HG03460 (cell line): ENCODE data around the gene EIF5AL1.
"Not testable (repeated sequence)": the region's sequence is repeated elsewhere in the genome, so short reads cannot be mapped to it uniquely, and the experiment has no call there.

Source experiments
- ATAC-seq: cut with Tn5 transposase; IDR thresholded peaks from one replicate; pipeline ENCODE4 v1.9.1; 2021; ENCODE audit not compliant: unreplicated experiment

Gene EIF5AL1

GRCh38 chr10:79487296-79488194 lies 24.8 kb upstream of the EIF5AL1 start:
- no peak for ATAC-seq

- ATAC-seq = no peak
Measured at GRCh38 chr10:79488336-79488735, 24.0 kb upstream of the EIF5AL1 start.

GRCh38 chr10:79488870-79489269 lies 23.5 kb upstream of the EIF5AL1 start:
- no peak for ATAC-seq

GRCh38 chr10:79490400-79491142 lies 21.8 kb upstream of the EIF5AL1 start:
- ATAC-seq = no peak

- ATAC-seq = no peak
Measured at GRCh38 chr10:79491143-79491835, 21.0 kb upstream of the EIF5AL1 start.

- ATAC-seq = no peak
Measured at GRCh38 chr10:79492256-79492655, 20.1 kb upstream of the EIF5AL1 start.

GRCh38 chr10:79492839-79493238 lies 19.5 kb upstream of the EIF5AL1 start:
- ATAC-seq = no peak

GRCh38 chr10:79493806-79494205 lies 18.5 kb upstream of the EIF5AL1 start:
- no peak for ATAC-seq

GRCh38 chr10:79494871-79495705 lies 17.2 kb upstream of the EIF5AL1 start:
- ATAC-seq = no peak

- no peak for ATAC-seq
Measured at GRCh38 chr10:79495791-79496190, 16.5 kb upstream of the EIF5AL1 start.

GRCh38 chr10:79496896-79497295 lies 15.4 kb upstream of the EIF5AL1 start:
- ATAC-seq = no peak

- no peak for ATAC-seq
Measured at GRCh38 chr10:79498291-79498829, 14.0 kb upstream of the EIF5AL1 start.

GRCh38 chr10:79502561-79503309 lies 9.6 kb upstream of the EIF5AL1 start:
- ATAC-seq = no peak

- ATAC-seq = not testable (repeated sequence)
Measured at GRCh38 chr10:79503787-79504186, 8.5 kb upstream of the EIF5AL1 start.

- not testable (repeated sequence) for ATAC-seq
Measured at GRCh38 chr10:79504483-79504882, 7.8 kb upstream of the EIF5AL1 start.

- ATAC-seq = not testable (repeated sequence)
Measured at GRCh38 chr10:79505328-79505727, 7.0 kb upstream of the EIF5AL1 start.

GRCh38 chr10:79505829-79506228 lies 6.5 kb upstream of the EIF5AL1 start:
- ATAC-seq = no peak

- no peak for ATAC-seq
Measured at GRCh38 chr10:79507440-79508167, 4.7 kb upstream of the EIF5AL1 start.

- ATAC-seq = not testable (repeated sequence)
Measured at GRCh38 chr10:79508245-79508644, 4.1 kb upstream of the EIF5AL1 start.
